BJ (cell line): ENCODE measurements around the gene CEP131. TPM values are rescaled to one million over a fixed set of nuclear protein-coding genes. Genes with fewer than 3 reads are reported as not detected.

Experiments used
- CTCF ChIA-PET: fragments of 350-600 bp; formaldehyde crosslinking; extraction: SDS; loops from one replicate; lab custom pipeline; 2021; ENCODE audit warnings: antibody characterized with exemption, inconsistent platforms; lab: Yijun Ruan, JAX
- POLR2A ChIA-PET: fragments of 300-600 bp; sonication (Branson Sonifier 250); formaldehyde crosslinking; extraction: SDS; loops from one replicate; lab custom pipeline; 2021; ENCODE audit warnings: antibody characterized with exemption; lab: Charles Lee
- DNase-seq: peaks from one replicate; pipeline ENCODE4 v3.0.0-alpha.2; 2011; ENCODE audit warnings: low read depth
- H3K27me3 ChIP-seq: 2 replicates; pipeline ENCODE4 v1.6.0; 2011; ENCODE audit warnings: low read length; ENCODE audit not compliant: control insufficient read depth, insufficient read depth
- H3K36me3 ChIP-seq: 2 replicates; pipeline ENCODE4 v1.5.1; 2011; ENCODE audit warnings: low read length; ENCODE audit not compliant: control insufficient read depth, insufficient read depth
- H3K4me3 ChIP-seq: 2 replicates; pipeline ENCODE4 v1.5.1; 2011; ENCODE audit warnings: low read depth, mild to moderate bottlenecking, control low read depth, low read length
- CTCF ChIP-seq: IDR thresholded peaks from 2 replicates; pipeline ENCODE4 v1.5.1; 2011; ENCODE audit warnings: low read depth, mild to moderate bottlenecking, control low read depth, inconsistent platforms, low read length, moderate library complexity; ENCODE audit not compliant: insufficient read depth
- polyA plus RNA-seq: library from polyadenylated mRNA; depleted of rRNA; stranded (reverse); fragments of >200 nt; gene quantifications from 2 replicates; pipeline ENCODE4 v1.2.3, GENCODE V29; 2011

The CEP131 gene
- polyA plus RNA-seq, 1 experiment, result 4.9 TPM

GRCh38 chr17:81242421-81243332 is 19.9 kb upstream of the CEP131 start:
- Histone ChIP-seq H3K4me3 (no peak overlapping the region), H3K36me3 (peaks cover 22% of the 10 kb centered on the region), H3K27me3 (no peaks in the 10 kb centered on the region)
- CTCF ChIA-PET, result interaction anchor here (0.7 to 1.5 kb wide), 3 partner anchors 10 to 242 kb away, joined by 3 to 8 read pairs (median 3); no protein-coding TSS in a partner anchor
- DNase-seq, result no peak
- TF ChIP-seq CTCF, result no peak
- POLR2A ChIA-PET, result no interaction called here

GRCh38 chr17:81241648-81242420 is 19.1 kb upstream of the CEP131 start:
- DNase-seq, result no peak
- TF ChIP-seq CTCF, result peak; percentile 88
- ChIA-PET POLR2A (no interaction called here), CTCF (interaction anchor here (0.7 to 1.5 kb wide), 3 partner anchors 9 to 243 kb away, joined by 3 to 8 read pairs (median 3); no protein-coding TSS in a partner anchor)
- peaks cover 22% of the 10 kb centered on the region for H3K36me3 ChIP-seq
- H3K4me3 ChIP-seq, result no peak overlapping the region
- H3K27me3 ChIP-seq, result no peaks in the 10 kb centered on the region

GRCh38 chr17:81241203-81241602 is 18.4 kb upstream of the CEP131 start:
- no peak for DNase-seq
- no peak overlapping the region for H3K4me3 ChIP-seq
- no peaks in the 10 kb centered on the region for H3K27me3 ChIP-seq
- no peak for TF ChIP-seq CTCF
- CTCF ChIA-PET, result interaction anchor here (1.1 to 1.3 kb wide), 3 partner anchors 34 to 97 kb away, joined by 3 to 4 read pairs (median 3); no protein-coding TSS in a partner anchor
- peaks cover 19% of the 10 kb centered on the region for H3K36me3 ChIP-seq
- POLR2A ChIA-PET, result interaction anchor here (0.6 kb wide), 1 partner anchor 408 kb away, joined by 3 read pairs; no protein-coding TSS in a partner anchor

GRCh38 chr17:81240761-81241160 is 18.0 kb upstream of the CEP131 start:
- no peak for DNase-seq
- CTCF ChIA-PET, result interaction anchor here (1.0 to 2.0 kb wide), 5 partner anchors 18 to 98 kb away, joined by 3 to 7 read pairs (median 3); partner anchors contain the start of gene CEP131

More at GRCh38 chr17:81240761-81241160, 18.0 kb upstream of the CEP131 start:
- H3K27me3 ChIP-seq, result no peaks in the 10 kb centered on the region
- POLR2A ChIA-PET, result interaction anchor here (0.6 kb wide), 1 partner anchor 407 kb away, joined by 3 read pairs; no protein-coding TSS in a partner anchor
- peaks cover 19% of the 10 kb centered on the region for H3K36me3 ChIP-seq
- no peak overlapping the region for H3K4me3 ChIP-seq
- TF ChIP-seq CTCF, result no peak
